ENCODE measurements around the gene CAPN5. TPM values are rescaled to one million over a fixed set of nuclear protein-coding genes. Genes with fewer than 3 reads are reported as not detected.
A peak's percentile ranks its signal among the peaks of the same experiment; 100 is the strongest.
"Not testable (repeated sequence)": the region's sequence is repeated elsewhere in the genome, so short reads cannot be mapped to it uniquely, and the experiment has no call there.

The CAPN5 gene
- total RNA-seq, 2 donors from 2014 or later = 2.5 to 3.0 TPM

DNA sequence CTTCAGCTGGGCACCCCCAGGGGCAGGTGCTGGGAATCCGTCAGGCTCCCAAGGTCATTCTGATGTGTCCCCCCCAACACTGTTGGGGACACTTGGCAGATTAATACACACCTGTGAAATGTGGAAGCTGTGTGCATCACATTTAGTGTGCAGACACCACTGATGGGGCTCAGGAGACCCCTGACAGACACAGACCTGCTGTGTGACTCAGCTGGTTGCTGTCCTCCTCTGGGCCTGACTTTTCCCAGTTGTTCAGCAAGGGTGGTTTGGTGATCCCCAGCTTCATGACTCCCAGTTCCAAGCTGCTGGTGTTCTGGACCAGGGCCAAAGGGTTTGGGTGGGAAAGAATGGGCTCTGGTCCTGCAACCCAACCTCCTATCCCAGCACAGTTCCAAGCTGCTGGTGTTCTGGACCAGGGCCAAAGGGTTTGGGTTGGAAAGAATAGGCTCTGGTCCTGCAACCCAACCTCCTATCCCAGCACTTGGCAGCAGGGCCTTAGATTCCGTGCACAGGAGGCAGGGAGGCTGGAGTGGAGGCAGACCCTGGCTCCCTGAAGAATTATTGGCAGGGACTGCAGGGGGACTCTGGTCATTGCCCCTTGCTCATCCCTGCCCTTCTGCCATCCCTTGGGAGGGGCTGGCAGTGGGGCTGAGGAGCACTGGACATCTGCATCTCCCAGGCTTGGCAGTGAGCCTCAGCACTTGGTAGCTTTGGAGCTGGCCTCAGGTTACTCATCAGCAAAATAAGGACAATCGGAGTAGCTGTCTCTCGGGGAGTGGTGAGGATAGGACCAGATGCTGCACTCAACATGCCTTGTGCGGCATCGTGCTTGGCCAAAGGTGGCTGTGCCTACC lies 27.4 kb downstream of the CAPN5 start:
- peaks cover 6% of the 10 kb centered on the region for H3K4me1 Mint-ChIP-seq
- DNase-seq (no peak), ATAC-seq (no peak)
- no peaks in the 10 kb centered on the region for H3K36me3 Mint-ChIP-seq (ENCODE audit: low read depth)
- no peak overlapping the region for H3K4me3 Mint-ChIP-seq
- no peaks in the 10 kb centered on the region for H3K9me3 ChIP-seq (ENCODE audit: control insufficient read depth, low read length, poor library complexity, severe bottlenecking)
- H3K27ac Mint-ChIP-seq = no peak overlapping the region
- no peaks in the 10 kb centered on the region for H3K27me3 Mint-ChIP-seq

DNA sequence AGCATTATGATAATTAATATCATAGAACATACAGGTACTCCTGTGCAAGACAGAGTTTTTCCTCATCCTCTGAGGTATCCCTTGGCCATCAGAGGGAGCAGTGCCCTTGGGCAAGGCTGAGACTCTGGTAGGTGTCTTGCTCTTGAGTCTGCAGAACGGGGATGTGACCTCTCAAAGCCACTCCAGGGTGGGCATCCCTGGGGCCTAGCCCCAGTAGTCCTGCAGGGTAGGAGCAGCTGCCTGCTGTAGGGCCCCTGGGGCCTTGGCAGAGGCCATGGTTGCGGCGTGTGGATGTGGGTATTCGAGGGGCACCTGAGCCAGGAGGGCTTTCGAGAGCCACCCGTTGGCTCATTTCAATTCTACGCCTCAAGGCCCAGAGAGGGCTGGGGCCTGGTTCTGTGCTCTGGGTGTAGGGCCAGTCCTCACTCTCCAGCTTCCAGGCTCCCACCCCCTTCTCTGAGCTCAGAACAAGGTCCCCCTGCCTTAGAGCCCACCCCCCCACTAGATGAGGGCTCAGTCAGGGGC lies 28.1 kb downstream of the CAPN5 start:
- Mint-ChIP-seq H3K4me1 (peaks cover 6% of the 10 kb centered on the region), H3K27ac (no peak overlapping the region), H3K36me3 (ENCODE audit: low read depth) (no peaks in the 10 kb centered on the region), H3K27me3 (no peaks in the 10 kb centered on the region), H3K4me3 (no peak overlapping the region)
- DNase-seq (no peak), ATAC-seq (no peak)
- H3K9me3 ChIP-seq (ENCODE audit: control insufficient read depth, low read length, poor library complexity, severe bottlenecking) = no peaks in the 10 kb centered on the region

DNA sequence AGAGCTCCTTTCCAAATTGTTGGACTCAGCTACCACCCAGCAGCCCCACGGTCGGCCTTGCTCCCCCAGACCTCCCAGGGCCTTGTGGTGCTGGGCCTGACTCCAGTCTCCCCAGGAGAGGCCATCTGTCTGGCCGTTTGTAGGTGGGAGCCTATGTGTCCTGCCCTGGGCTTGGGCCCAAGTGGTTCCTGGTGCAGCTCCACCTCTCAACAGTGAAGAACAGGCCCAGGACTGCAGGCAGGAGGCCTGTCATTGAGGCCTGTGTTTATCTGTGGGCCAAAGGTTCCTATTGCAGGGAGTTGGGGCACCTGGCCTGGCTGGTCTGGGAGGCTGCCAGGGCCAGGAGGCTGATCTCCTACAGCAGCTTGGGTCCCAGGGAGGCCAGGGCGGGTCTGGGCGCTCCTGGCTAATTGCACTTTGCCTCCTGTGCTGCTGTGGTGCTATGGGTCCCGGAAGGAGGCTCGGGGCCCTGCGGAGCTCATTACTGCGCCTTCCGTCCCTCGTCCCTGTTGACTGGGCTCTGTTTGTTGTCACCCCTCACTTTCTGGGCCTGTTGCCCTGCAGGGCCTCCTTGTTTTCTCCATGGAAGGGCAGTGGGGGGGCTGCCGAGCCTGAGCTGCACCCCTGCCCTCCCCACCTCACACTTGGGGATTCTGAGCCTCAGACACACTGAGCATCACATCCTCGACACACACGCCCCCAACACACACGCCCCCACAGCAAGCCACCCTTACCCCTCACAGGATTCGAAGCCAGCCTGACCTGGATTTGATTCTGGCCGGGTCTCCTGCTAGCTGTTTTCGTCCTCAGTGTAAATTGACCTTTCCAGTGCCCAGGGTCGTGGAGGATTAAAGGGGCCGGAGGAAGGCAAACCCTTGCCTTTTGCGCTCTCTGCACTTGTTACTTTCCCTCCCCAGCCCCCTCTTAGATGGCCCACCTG lies 29.1 kb downstream of the CAPN5 start:
- no peak overlapping the region for H3K4me3 Mint-ChIP-seq
- H3K4me1 Mint-ChIP-seq = peaks cover 7% of the 10 kb centered on the region
- DNase-seq (no peak), ATAC-seq (no peak)
- H3K27ac Mint-ChIP-seq = peak overlapping the region; percentile 24
- H3K36me3 Mint-ChIP-seq (ENCODE audit: low read depth) = no peaks in the 10 kb centered on the region
- no peaks in the 10 kb centered on the region for H3K9me3 ChIP-seq (ENCODE audit: control insufficient read depth, low read length, poor library complexity, severe bottlenecking)
- H3K27me3 Mint-ChIP-seq = no peaks in the 10 kb centered on the region

DNA sequence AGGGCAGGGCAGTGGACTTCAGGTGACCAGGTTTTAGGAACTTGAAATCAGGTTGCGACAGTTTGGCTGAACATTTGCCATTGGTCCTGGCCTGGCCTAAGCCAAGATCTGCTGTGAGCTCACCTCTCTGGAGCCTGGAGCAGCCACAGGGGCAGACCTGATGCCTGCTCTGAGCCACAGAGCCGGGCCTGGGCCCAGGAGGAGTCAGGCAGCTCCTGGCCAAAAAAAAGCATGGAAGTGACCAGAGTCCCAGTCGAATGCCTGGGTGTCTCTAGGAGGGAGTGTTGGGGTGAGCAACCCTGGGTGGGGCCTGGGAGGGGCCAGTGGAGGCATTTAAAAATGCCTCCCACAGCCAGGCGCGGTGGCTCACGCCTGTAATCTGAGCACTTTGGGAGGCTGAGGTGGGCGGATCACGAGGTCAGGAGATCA lies 29.8 kb downstream of the CAPN5 start:
- no peak for DNase-seq
- Mint-ChIP-seq H3K36me3 (ENCODE audit: low read depth) (no peaks in the 10 kb centered on the region), H3K4me3 (no peak overlapping the region), H3K27ac (peak overlapping the region; percentile 24), H3K27me3 (no peaks in the 10 kb centered on the region), H3K4me1 (peaks cover 2% of the 10 kb centered on the region)
- no peak for ATAC-seq
- H3K9me3 ChIP-seq (ENCODE audit: control insufficient read depth, low read length, poor library complexity, severe bottlenecking) = no peaks in the 10 kb centered on the region

DNA sequence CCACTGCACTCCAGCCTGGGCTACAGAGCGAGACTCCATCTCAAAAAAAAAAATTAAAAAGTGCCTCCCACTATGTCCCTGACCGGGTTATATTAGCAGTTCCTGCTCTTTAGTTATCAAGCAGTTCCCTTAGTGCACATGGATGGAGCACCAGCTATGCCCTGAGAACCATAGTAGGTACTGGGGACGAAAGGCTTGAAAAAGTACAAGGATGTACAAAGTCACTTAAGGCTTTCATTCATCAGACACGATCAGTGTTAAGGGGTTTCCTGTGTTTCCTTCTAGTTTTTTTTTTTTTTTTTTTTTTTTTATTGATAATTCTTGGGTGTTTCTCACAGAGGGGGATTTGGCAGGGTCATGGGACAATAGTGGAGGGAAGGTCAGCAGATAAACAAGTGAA lies 30.4 kb downstream of the CAPN5 start:
- H3K27ac Mint-ChIP-seq; H3K36me3 Mint-ChIP-seq (ENCODE audit: low read depth); H3K27me3 Mint-ChIP-seq; H3K4me3 Mint-ChIP-seq; H3K4me1 Mint-ChIP-seq; DNase-seq; H3K9me3 ChIP-seq (ENCODE audit: control insufficient read depth, low read length, poor library complexity, severe bottlenecking); ATAC-seq: not testable (repeated sequence)

DNA sequence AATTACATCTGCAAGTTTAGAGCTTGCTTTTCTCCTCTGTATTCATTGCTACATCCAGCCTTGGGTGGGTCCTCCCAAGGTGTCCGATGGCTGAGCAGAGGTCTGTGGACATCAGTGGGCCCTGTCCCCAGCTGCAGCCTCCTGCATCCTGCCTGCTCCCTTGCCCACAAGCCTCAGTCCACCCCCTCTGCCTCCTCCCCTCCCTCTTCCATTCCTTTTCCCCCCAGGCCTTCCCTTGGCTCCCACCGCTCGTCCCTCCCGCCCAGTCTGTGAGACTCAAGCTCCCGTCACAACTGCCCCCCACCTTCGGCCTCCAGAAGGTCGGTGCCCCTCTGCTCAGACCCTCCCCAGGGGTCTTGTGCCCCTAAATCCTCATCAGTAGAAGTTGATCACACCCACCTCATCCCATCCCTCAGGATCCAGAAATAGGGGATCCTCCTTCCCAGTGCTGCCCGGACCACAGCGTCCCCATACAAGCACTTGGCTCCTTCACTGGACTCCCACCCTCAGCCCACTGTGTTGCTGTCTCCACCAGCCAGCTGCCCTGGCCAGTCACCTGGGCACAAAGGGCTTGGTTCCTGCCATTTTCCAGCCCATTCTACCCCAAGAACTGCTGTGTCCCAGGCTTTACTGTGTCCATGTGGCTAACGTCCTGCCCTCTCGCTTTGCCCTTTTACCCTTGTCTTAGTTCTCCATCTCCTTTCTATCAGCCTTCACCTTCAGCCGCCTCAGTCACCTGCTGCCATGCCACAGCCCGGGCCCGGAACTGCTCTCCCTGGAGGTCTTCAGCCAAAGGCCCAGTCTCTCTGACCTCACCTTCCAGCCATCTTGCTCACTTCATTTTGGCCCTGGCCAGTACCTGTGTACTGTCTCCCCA lies 33.6 kb downstream of the CAPN5 start:
- ATAC-seq = no peak
- no peak overlapping the region for H3K4me3 Mint-ChIP-seq
- peak overlapping the region; percentile 19 for H3K27ac Mint-ChIP-seq

DNA sequence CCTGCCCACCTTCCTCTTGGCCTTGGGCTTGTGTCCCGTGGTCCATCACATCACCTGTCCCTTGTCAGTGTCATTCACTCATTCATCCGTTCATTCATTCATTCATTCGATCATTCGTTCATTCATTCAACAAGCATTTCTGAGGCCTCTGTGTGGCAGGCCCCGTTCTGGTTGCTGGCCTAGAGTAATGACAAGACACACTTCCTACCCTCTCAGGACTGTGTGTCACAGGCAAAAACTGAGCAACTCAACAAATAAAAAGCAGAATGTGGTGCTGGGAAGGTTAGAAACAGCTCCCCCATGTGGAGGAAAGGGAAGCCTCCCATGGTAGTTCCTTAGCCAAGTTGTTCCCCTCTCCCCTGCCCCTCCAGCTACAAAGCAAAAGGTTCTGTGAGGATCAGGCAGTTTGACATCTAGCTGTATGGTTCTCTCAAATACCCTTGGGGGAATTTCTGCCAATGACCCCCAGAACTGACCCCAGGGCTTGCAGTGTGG lies 34.3 kb downstream of the CAPN5 start:
- peaks cover 2% of the 10 kb centered on the region for H3K4me1 Mint-ChIP-seq
- ATAC-seq (no peak), DNase-seq (no peak)
- no peaks in the 10 kb centered on the region for H3K9me3 ChIP-seq (ENCODE audit: control insufficient read depth, low read length, poor library complexity, severe bottlenecking)
- H3K27ac Mint-ChIP-seq = peak overlapping the region; percentile 19
- no peak overlapping the region for H3K4me3 Mint-ChIP-seq
- no peaks in the 10 kb centered on the region for H3K27me3 Mint-ChIP-seq
- no peaks in the 10 kb centered on the region for H3K36me3 Mint-ChIP-seq (ENCODE audit: low read depth)

More for the DNA sequence above, 33.6 kb downstream of the CAPN5 start:
- Mint-ChIP-seq H3K36me3 (ENCODE audit: low read depth) (no peaks in the 10 kb centered on the region), H3K4me1 (peaks cover 2% of the 10 kb centered on the region), H3K27me3 (no peaks in the 10 kb centered on the region)
- DNase-seq = no peak
- no peaks in the 10 kb centered on the region for H3K9me3 ChIP-seq (ENCODE audit: control insufficient read depth, low read length, poor library complexity, severe bottlenecking)

DNA sequence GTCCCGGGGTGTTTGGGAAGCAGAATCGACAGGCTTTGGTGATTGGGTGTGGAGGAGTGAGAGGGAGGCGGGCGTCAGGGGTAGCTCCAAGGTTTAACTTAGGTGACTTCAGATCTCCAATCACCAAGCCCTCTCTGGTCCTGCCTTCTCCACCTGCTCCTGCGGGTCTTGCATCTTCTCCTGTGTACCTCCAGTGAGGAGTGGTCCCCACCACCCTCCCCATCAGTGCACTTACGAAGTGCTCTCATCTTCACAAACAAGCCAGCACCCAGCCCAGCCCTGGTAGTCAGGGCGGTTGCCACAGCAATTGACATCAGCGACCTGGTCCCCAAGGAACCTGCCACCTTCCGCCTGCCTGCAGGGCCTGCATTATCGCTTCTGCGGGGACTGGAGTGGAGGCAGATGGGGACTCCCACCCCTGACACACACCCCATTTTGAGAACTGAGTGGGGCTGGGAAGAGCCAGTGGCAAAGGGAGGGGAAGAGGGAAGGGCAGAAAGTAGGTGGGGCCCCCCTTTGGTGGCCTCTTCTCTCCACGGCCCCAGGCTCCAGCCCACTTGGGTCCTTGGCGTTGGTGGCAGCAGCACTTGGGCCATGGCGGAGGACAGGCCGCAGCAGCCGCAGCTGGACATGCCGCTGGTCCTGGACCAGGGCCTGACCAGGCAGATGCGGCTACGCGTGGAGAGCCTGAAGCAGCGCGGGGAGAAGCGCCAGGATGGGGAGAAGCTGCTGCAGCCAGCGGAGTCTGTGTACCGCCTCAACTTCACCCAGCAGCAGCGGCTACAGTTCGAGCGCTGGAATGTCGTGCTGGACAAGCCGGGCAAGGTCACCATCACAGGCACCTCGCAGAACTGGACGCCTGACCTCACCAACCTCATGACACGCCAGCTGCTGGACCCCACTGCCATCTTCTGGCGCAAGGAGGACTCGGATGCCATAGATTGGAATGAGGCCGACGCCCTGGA lies 35.8 kb downstream of the CAPN5 start, which contains the start of gene OMP:
Gene OMP, plus strand, starts transcription at position 595 of the 965 bp plus-strand sequence. Its CDS starts 0 bp downstream, at position 595.
- DNase-seq (no peak), ATAC-seq (no peak)
- H3K4me3 Mint-ChIP-seq = no peak within 1 kb of the TSS
- peaks cover 2% of the 10 kb centered on the region for H3K4me1 Mint-ChIP-seq
- H3K9me3 ChIP-seq (ENCODE audit: control insufficient read depth, low read length, poor library complexity, severe bottlenecking) = no peaks in the 10 kb centered on the region
- H3K27me3 Mint-ChIP-seq = no peaks in the 10 kb centered on the region
- H3K27ac Mint-ChIP-seq = peak within 1 kb of the TSS; percentile 86
- no peaks in the 10 kb centered on the region for H3K36me3 Mint-ChIP-seq (ENCODE audit: low read depth)

DNA sequence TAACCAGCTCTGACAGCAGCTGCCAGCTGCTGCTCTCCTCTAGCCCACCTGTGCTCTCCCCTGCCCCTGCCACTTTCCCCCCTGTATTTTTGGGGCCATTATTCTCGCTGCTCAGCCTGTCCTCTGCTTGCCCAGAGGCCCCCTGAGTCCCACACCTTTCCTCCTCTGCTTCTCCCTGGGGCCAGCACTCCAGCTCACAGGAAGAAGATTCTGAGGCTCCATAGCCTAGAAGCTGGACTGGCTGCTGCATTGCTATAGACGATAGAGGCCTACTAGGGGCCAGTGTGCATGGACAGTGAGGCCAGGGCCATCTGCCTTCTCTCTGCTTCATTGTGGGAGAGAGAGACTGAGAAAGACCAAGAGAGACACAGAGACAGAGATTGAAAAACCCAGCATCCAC lies 36.5 kb downstream of the CAPN5 start:
- no peak for DNase-seq
- Mint-ChIP-seq H3K4me1 (peaks cover 2% of the 10 kb centered on the region), H3K27me3 (peaks cover 5% of the 10 kb centered on the region), H3K4me3 (no peak overlapping the region), H3K36me3 (ENCODE audit: low read depth) (no peaks in the 10 kb centered on the region), H3K27ac (peak overlapping the region; percentile 86)
- ATAC-seq = no peak
- no peaks in the 10 kb centered on the region for H3K9me3 ChIP-seq (ENCODE audit: control insufficient read depth, low read length, poor library complexity, severe bottlenecking)

DNA sequence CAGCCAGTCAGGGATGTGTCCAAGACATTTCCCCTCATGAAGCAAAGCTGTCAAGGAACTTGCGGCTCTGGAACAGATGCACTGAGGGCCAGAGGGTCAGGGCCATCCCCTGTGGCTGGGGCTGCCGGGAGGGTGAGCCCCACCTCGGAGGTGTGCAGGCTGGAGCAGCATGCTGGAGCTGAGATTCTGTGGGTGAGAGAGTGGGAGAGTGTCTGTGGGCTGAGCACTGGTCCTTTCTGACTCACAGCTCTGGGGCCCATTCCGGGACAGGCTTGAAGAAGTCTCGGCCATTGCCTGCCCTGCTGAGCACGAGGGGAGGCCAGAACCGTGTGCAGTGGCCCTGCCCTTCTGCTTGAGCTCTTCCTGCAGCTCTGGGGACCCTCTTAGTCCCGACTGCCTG lies 38.0 kb downstream of the CAPN5 start:
- no peaks in the 10 kb centered on the region for H3K9me3 ChIP-seq (ENCODE audit: control insufficient read depth, low read length, poor library complexity, severe bottlenecking)
- DNase-seq = no peak
- H3K4me1 Mint-ChIP-seq = peaks cover 2% of the 10 kb centered on the region
- H3K4me3 Mint-ChIP-seq = no peak overlapping the region
- no peak for ATAC-seq
- no peak overlapping the region for H3K27ac Mint-ChIP-seq
- H3K36me3 Mint-ChIP-seq (ENCODE audit: low read depth) = no peaks in the 10 kb centered on the region
- H3K27me3 Mint-ChIP-seq = peaks cover 11% of the 10 kb centered on the region

DNA sequence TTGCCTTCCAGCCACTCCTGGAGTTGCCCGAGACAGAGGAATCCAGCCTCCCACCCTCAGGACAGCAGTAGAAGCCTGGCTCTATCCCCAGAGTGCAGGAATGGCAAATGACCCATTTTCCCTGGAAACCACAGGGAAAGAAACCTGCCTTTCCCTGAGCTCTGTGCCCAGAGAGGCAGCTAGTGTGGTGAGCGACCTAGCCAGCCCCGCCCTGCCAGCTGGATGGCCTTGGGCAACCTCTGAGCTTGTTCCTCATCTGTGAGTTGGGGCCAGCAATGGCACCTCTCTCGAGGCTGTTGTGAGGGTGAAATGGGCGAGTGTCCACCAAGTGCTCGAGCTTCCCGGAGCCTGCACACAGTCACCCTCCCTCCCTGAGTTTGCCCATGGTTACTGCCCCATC lies 39.5 kb downstream of the CAPN5 start:
- Mint-ChIP-seq H3K27me3 (peaks cover 11% of the 10 kb centered on the region), H3K27ac (no peak overlapping the region), H3K4me3 (no peak overlapping the region), H3K4me1 (no peaks in the 10 kb centered on the region), H3K36me3 (ENCODE audit: low read depth) (no peaks in the 10 kb centered on the region)
- ATAC-seq (no peak), DNase-seq (no peak)
- H3K9me3 ChIP-seq (ENCODE audit: control insufficient read depth, low read length, poor library complexity, severe bottlenecking) = no peaks in the 10 kb centered on the region
